Frontal cortex (tissue), 4 donors: ENCODE measurements around the gene LTBR. TPM values are rescaled to one million over a fixed set of nuclear protein-coding genes. Genes with fewer than 3 reads are reported as not detected.
A peak's percentile ranks its signal among the peaks of the same experiment; 100 is the strongest.
"Not testable (repeated sequence)": the region's sequence is repeated elsewhere in the genome, so short reads cannot be mapped to it uniquely, and the experiment has no call there.

Source experiments
- DNase-seq, 2 donors: peaks; one replicate each; pipeline ENCODE4 v3.0.0; 2012; ENCODE audit warnings: low spot score in 2 of 2
- FAIRE-seq: peaks from 2 replicates; lab custom pipeline; 2012; peaks lifted over from hg19 to GRCh38; lab: Jason Lieb, UNC
- total RNA-seq: library from RNA; depleted of rRNA; stranded (reverse); fragments of >200 nt; gene quantifications from one replicate; pipeline ENCODE4 v1.2.3, GENCODE V29; 2014
- donor health status: control.
- donor health status: control.
- donor health status: control.

Gene LTBR
- total RNA-seq = 2.4 TPM

- peak; percentile 74 to 82 for DNase-seq
- no peak for FAIRE-seq
These were observed at the start of gene LTBR for GRCh38 chr12:6383572-6384498. TSS of gene LTBR (plus strand) at chr12:6384162. CDS start at chr12:6384359, 197 bp downstream.

GRCh38 chr12:6334359-6334758, 49.6 kb upstream of the LTBR start:
- FAIRE-seq (no peak), DNase-seq (no peak)

GRCh38 chr12:6334940-6335450, 49.0 kb upstream of the LTBR start:
- no peak for FAIRE-seq
- no peak for DNase-seq

GRCh38 chr12:6335451-6336078, 48.4 kb upstream of the LTBR start:
- DNase-seq = peak in 1 of 2 donors; percentile 57
- FAIRE-seq = no peak

GRCh38 chr12:6336079-6336888, 47.7 kb upstream of the LTBR start:
- DNase-seq = peak; percentile 66 to 83
- no peak for FAIRE-seq

GRCh38 chr12:6336889-6337853, 46.8 kb upstream of the LTBR start:
- FAIRE-seq = no peak
- DNase-seq = no peak

GRCh38 chr12:6337958-6338433, 46.0 kb upstream of the LTBR start:
- no peak for DNase-seq

GRCh38 chr12:6338536-6338935, 45.4 kb upstream of the LTBR start:
- DNase-seq, FAIRE-seq: not testable (repeated sequence)

More at GRCh38 chr12:6337958-6338433, 46.0 kb upstream of the LTBR start:
- no peak for FAIRE-seq

- no peak for DNase-seq
- FAIRE-seq = no peak
These were observed 45.0 kb upstream of the LTBR start for GRCh38 chr12:6338955-6339354.

GRCh38 chr12:6340032-6340638, 43.8 kb upstream of the LTBR start:
- no peak for DNase-seq
- FAIRE-seq = no peak

GRCh38 chr12:6340745-6341416, 43.1 kb upstream of the LTBR start:
- DNase-seq (no peak), FAIRE-seq (no peak)

- no peak for FAIRE-seq
These were observed 42.4 kb upstream of the LTBR start, which contains the start of gene TNFRSF1A for GRCh38 chr12:6341417-6342139. TSS of gene TNFRSF1A (minus strand) at chr12:6342076. CDS start at chr12:6341814, 262 bp downstream.

GRCh38 chr12:6342140-6342889, 41.6 kb upstream of the LTBR start:
- FAIRE-seq = no peak
- no peak for DNase-seq

More at GRCh38 chr12:6341417-6342139, 42.4 kb upstream of the LTBR start, which contains the start of gene TNFRSF1A:
- DNase-seq = peak in 1 of 2 donors; percentile 67

- DNase-seq (no peak), FAIRE-seq (no peak)
These were observed 40.4 kb upstream of the LTBR start for GRCh38 chr12:6343518-6343917.

GRCh38 chr12:6344101-6344660, 39.8 kb upstream of the LTBR start:
- not testable (repeated sequence) for DNase-seq, FAIRE-seq
